Measurements from ENCODE around the gene AKAP13.

Gene AKAP13

GRCh38 chr15:85496551-85497171 lies 116.3 kb downstream of the AKAP13 start:
- no peak overlapping the region for H3K4me3 Mint-ChIP-seq
- DNase-seq, result no peak
- H3K27me3 Mint-ChIP-seq, result no peaks in the 10 kb centered on the region
- ATAC-seq, result no peak
- no peak overlapping the region for H3K27ac Mint-ChIP-seq
- H3K4me1 Mint-ChIP-seq, result peaks cover 62% of the 10 kb centered on the region
- H3K9me3 Mint-ChIP-seq, result no peaks in the 10 kb centered on the region

DNA sequence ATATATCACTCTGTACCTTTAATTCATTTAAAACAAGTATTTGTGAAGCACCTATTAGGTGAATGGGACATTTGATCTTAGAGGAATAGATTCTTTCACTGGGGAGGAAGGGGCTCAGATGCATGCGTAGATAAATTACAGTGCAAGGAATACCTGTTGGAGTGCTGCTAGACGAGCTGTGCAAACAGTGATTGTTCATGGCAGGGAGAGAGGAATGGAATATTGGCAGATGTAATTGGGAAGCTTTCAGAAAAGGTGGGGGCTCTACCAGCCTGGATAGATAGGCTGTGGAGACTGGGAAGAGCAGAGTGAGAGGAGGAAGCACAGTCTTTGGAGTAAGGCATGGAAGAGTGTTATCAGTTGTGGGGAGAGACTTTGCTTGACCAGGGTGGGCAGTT lies 116.8 kb downstream of the AKAP13 start:
- Mint-ChIP-seq H3K27me3 (no peaks in the 10 kb centered on the region), H3K4me3 (no peak overlapping the region), H3K4me1 (peaks cover 66% of the 10 kb centered on the region), H3K9me3 (no peaks in the 10 kb centered on the region), H3K27ac (no peak overlapping the region)
- DNase-seq, result no peak
- ATAC-seq, result no peak

GRCh38 chr15:85498471-85498870 lies 118.1 kb downstream of the AKAP13 start:
- ATAC-seq, result no peak
- Mint-ChIP-seq H3K9me3 (no peaks in the 10 kb centered on the region), H3K4me1 (peaks cover 76% of the 10 kb centered on the region), H3K4me3 (no peak overlapping the region), H3K27me3 (no peaks in the 10 kb centered on the region), H3K27ac (no peak overlapping the region)
- DNase-seq, result no peak

DNA sequence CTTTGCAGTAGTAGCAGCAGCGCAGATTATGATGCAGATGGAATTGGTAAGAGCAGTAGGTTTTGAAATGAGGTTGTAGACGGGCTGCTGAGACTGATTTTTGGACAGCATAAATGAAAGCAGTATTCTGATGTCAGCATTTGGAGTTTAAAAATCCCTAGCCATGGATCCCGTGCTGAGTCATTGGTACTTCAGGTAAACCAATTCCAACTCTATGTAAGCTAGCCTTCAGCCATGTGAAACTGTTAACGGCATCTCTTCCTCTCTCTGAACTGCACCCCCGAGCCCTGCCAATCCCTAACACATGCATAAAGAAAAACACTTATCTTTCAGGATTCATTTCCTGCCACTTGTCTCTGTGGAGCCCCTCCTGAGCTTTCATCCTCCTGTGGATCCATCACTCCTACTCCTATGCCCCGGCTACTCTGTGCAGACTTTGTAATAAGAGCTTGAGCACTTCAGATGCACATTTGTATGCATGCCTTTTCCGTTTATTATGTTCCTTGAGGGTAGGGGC lies 119.0 kb downstream of the AKAP13 start:
- Mint-ChIP-seq H3K4me3 (peak overlapping the region in 1 of 2 donors; percentile 36), H3K9me3 (no peaks in the 10 kb centered on the region), H3K4me1 (peaks cover 79% of the 10 kb centered on the region), H3K27ac (peak overlapping the region in 1 of 2 donors; percentile 28), H3K27me3 (no peaks in the 10 kb centered on the region)
- no peak for DNase-seq
- no peak for ATAC-seq

DNA sequence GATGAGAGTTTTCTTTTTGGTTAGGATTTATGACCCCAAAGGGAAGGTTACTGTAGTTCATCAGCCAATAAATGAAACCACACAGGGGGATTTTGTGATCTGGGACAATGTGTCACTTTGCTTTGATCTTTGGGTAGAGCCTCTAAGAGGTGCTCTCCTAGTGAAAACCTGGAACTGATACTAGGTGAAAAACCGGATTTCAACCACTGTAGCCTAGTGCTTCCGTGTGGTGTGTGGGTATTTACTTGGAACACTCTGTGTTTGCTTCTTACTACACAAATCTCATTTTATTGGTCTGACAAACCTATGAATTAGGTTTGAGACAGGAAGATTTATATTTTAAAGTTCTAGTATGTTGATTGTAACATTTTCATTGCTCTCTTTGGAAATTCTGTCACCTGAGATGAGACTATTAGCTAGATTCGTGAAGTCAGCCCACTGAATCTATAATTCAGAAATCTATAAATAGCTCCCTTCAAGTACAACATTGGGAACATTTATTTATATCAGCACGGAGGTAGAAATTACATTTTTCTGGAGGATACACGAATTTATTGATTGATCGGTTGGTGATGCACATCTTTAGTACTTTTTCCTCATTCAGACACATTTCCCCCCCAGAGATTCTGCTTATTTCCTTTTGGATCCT lies 119.8 kb downstream of the AKAP13 start:
- H3K4me3 Mint-ChIP-seq, result peak overlapping the region in 1 of 2 donors; percentile 36

DNA sequence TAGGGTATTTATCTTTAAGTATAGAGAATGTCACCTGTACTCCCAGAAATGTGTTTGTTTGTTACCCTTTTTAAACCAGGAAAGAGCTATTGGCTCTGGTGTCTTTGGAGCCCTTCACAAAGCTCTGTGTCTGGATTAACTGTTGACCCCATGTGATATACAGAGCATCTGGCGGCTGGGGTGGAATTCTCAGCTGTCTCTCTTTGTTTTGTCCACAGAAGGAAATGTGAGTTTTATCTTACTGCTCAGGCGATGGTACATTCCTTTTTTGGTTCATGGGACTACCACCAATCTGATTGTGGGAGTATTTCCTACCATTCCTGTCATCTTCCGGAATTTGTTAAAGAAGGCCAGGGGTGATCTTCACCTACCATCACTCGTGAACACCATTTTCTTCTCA lies 120.3 kb downstream of the AKAP13 start:
- peaks cover 85% of the 10 kb centered on the region for H3K4me1 Mint-ChIP-seq
- no peaks in the 10 kb centered on the region for H3K9me3 Mint-ChIP-seq
- no peak overlapping the region for H3K4me3 Mint-ChIP-seq
- H3K27me3 Mint-ChIP-seq, result no peaks in the 10 kb centered on the region
- DNase-seq, result no peak
- no peak overlapping the region for H3K27ac Mint-ChIP-seq
- ATAC-seq, result no peak

More for the DNA sequence above, 119.8 kb downstream of the AKAP13 start:
- ATAC-seq (peak; percentile 85), DNase-seq (no peak)
- no peak overlapping the region for H3K27ac Mint-ChIP-seq
- H3K9me3 Mint-ChIP-seq, result no peaks in the 10 kb centered on the region
- H3K4me1 Mint-ChIP-seq, result peaks cover 83% of the 10 kb centered on the region
- no peaks in the 10 kb centered on the region for H3K27me3 Mint-ChIP-seq

GRCh38 chr15:85501574-85501973 lies 121.2 kb downstream of the AKAP13 start:
- H3K9me3 Mint-ChIP-seq, result no peaks in the 10 kb centered on the region
- H3K4me1 Mint-ChIP-seq, result peaks cover 84% of the 10 kb centered on the region
- no peak for DNase-seq
- no peak overlapping the region for H3K4me3 Mint-ChIP-seq
- no peak overlapping the region for H3K27ac Mint-ChIP-seq
- no peak for ATAC-seq
- H3K27me3 Mint-ChIP-seq, result no peaks in the 10 kb centered on the region

GRCh38 chr15:85503151-85503799 lies 122.9 kb downstream of the AKAP13 start:
- no peak overlapping the region for H3K4me3 Mint-ChIP-seq
- peaks cover 74% of the 10 kb centered on the region for H3K4me1 Mint-ChIP-seq
- H3K27me3 Mint-ChIP-seq, result no peaks in the 10 kb centered on the region
- no peak for DNase-seq
- no peaks in the 10 kb centered on the region for H3K9me3 Mint-ChIP-seq
- ATAC-seq, result no peak
- H3K27ac Mint-ChIP-seq, result peak overlapping the region in 1 of 2 donors; percentile 2

DNA sequence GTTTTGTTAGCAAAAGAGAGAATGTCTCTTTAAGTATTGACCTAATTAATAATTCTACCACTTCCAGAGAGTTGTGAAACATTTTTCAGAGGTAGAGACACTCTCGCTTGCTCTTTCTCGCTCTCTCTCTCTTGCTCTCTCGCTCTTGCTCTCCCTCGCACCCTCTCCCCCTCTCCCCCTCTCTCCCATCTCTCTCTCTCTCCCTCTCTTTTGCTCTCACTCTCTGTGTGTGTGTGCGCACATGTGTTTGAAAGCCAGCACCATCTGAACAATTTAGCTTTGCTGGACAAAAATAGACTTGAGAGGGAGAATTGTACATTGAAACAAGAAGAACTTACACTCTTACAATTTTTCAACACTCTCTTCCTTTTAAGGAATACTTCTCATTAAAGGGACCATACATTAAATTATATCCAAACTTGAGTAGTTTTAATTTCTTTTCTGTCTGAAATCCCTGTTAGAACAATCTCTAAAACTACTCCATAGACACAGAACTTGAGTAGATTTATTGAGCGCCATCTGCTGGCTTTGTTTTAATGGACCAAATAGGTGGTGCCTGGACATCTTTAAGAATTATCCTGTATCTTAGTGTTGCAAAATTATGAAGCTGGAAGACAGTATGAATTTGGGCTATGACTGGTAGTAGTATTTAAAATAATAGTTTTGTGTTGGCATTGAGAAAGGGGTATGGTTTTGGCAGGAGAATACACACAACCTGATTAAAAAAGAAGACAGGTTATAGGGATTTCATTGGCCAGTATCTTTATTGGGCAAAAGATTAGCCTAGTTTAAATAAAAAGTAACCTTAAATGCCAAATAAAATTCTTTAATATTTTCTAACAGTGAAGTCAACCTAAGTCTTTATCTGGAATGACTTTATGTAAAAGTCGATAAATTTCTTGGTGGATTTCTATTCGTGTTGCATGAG lies 124.6 kb downstream of the AKAP13 start:
- Mint-ChIP-seq H3K27me3 (no peaks in the 10 kb centered on the region), H3K4me3 (no peak overlapping the region), H3K4me1 (peaks cover 63% of the 10 kb centered on the region), H3K27ac (peak overlapping the region in 1 of 2 donors; percentile 36), H3K9me3 (no peaks in the 10 kb centered on the region)
- ATAC-seq, result peak; percentile 49
- DNase-seq, result peak in 1 of 2 donors; percentile 25

DNA sequence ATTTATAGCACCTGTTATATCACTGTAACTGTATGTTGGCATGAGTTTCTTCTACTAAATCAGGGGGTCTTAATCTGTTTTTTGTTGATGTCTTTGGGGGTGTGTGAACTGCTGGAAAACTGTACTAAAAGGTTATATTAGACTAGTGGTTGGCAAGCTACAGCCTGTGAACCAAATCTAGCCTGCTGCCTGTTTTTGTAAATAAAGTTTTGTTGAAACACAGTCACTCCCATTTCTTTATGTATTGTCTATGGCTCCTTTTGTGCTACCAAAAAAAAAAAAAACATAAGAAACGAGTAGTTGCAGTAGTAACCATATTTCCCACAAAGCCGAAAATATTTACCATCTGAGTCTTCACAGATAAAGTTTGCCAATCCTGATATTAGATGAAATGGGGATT lies 126.7 kb downstream of the AKAP13 start:
- Mint-ChIP-seq H3K4me1 (peaks cover 47% of the 10 kb centered on the region), H3K9me3 (no peaks in the 10 kb centered on the region), H3K27me3 (no peaks in the 10 kb centered on the region), H3K27ac (no peak overlapping the region), H3K4me3 (no peak overlapping the region)
- ATAC-seq, result no peak
- no peak for DNase-seq

DNA sequence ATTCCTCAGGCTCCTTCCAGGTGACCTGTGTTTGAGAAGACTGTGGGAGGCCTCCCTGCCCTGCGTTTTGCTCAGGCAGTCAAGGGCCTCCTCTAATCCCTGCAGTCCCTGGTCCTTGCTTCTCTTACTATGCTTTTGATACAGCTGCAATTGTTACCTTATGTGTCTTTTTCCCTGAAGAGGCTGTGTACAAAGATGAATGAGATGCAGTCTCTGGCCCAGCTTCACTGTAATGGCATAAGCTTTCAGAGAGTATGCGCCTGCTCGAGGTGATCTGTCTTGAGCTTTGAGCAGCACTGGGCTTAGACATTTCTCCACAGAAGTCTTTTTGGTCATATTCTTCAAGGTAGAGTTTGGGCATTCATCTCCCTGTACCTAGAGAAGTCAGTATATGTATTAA lies 129.6 kb downstream of the AKAP13 start:
- peaks cover 44% of the 10 kb centered on the region for H3K4me1 Mint-ChIP-seq
- H3K27ac Mint-ChIP-seq, result no peak overlapping the region
- no peaks in the 10 kb centered on the region for H3K27me3 Mint-ChIP-seq
- ATAC-seq, result no peak
- H3K9me3 Mint-ChIP-seq, result no peaks in the 10 kb centered on the region
- H3K4me3 Mint-ChIP-seq, result no peak overlapping the region
- no peak for DNase-seq

- DNase-seq (no peak), ATAC-seq (no peak)
- Mint-ChIP-seq H3K9me3 (peaks cover 0 to 4% of the 10 kb centered on the region in 2 donors), H3K4me1 (peaks cover 60% of the 10 kb centered on the region), H3K4me3 (no peak overlapping the region), H3K27me3 (no peaks in the 10 kb centered on the region), H3K27ac (peak overlapping the region in 1 of 2 donors; percentile 14)
Measured at GRCh38 chr15:85514413-85514812, 134.0 kb downstream of the AKAP13 start.

DNA sequence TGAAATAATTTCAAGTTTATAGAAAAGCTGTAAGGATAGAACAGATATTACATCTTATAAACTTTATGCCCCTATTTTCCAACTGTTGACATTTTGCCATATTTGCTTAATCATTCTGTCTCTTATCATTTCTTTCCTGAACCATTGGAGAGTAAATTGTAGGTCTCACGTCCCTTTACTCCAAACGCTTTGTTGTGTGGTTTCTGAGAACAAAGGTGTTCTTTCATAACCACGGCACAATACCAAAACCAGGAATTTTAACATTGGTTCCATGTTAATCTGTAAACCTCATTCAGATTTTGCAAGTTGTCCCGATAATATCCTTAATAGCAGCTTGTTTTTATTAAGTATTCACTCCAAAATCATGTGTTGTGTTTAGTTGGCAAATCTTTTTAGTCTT lies 134.8 kb downstream of the AKAP13 start:
- peaks cover 0 to 4% of the 10 kb centered on the region in 2 donors for H3K9me3 Mint-ChIP-seq
- no peaks in the 10 kb centered on the region for H3K27me3 Mint-ChIP-seq
- ATAC-seq, result no peak
- peaks cover 61% of the 10 kb centered on the region for H3K4me1 Mint-ChIP-seq
- no peak for DNase-seq
- H3K27ac Mint-ChIP-seq, result no peak overlapping the region
- no peak overlapping the region for H3K4me3 Mint-ChIP-seq

GRCh38 chr15:85517086-85517485 lies 136.7 kb downstream of the AKAP13 start:
- ATAC-seq (no peak), DNase-seq (no peak)
- Mint-ChIP-seq H3K27me3 (no peaks in the 10 kb centered on the region), H3K9me3 (peaks cover 0 to 4% of the 10 kb centered on the region in 2 donors), H3K4me3 (no peak overlapping the region), H3K4me1 (peaks cover 62% of the 10 kb centered on the region), H3K27ac (peak overlapping the region in 1 of 2 donors; percentile 35)
